Breast epithelium (tissue), 4 donors: ENCODE measurements around the gene PRTFDC1. TPM values are rescaled to one million over a fixed set of nuclear protein-coding genes. Genes with fewer than 3 reads are reported as not detected.
"Not testable (repeated sequence)": the region's sequence is repeated elsewhere in the genome, so short reads cannot be mapped to it uniquely, and the experiment has no call there.

ENCODE experiments used
- DNase-seq, 2 donors: peaks; one replicate each; pipeline ENCODE4 v3.0.0-alpha.2; 2019; ENCODE audit warnings: low spot score in 2 of 2
- H3K27ac ChIP-seq, 2 donors: fragments of 200-600 bp; sonication (generic) in 1 of 2; one replicate each; pipeline ENCODE4 v1.5.1; 2016 to 2019; ENCODE audit warnings: mild to moderate bottlenecking in 1 of 2
- H3K27me3 ChIP-seq, 2 donors: fragments of 200-600 bp; sonication (generic) in 1 of 2; one replicate each; pipeline versions ENCODE4 v1.5.1 to v1.6.0; 2017 to 2019; ENCODE audit warnings: control low read depth in 1 of 2, mild to moderate bottlenecking in 1 of 2
- H3K36me3 ChIP-seq: fragments of 200-600 bp; one replicate; pipeline ENCODE4 v1.5.1; 2019
- H3K4me1 ChIP-seq, 2 donors: fragments of 200-600 bp; sonication (generic); one replicate each; pipeline ENCODE4 v1.5.1; 2016 to 2019; ENCODE audit warnings: control low read depth in 1 of 2
- H3K4me3 ChIP-seq, 3 donors: fragments of 200-600 bp; sonication (generic); 1 replicate in 2 of 3; 2 replicates in 1 of 3; pipeline ENCODE4 v1.5.1; 2016 to 2019; ENCODE audit warnings: mild to moderate bottlenecking in 3 of 3, moderate library complexity in 2 of 3
- H3K9me3 ChIP-seq, 2 donors: fragments of 200-600 bp; sonication (generic) in 1 of 2; one replicate each; pipeline ENCODE4 v1.5.1; 2016 to 2019; ENCODE audit warnings: control low read depth in 1 of 2
- POLR2A ChIP-seq: fragments of 450-650 bp; IDR thresholded peaks from one replicate; pipeline ENCODE4 v1.6.1; 2016; ENCODE audit warnings: antibody characterized with exemption, mild to moderate bottlenecking, moderate library complexity
- POLR2AphosphoS5 ChIP-seq, 3 donors: sonication (generic); formaldehyde crosslinking; IDR thresholded peaks; one replicate each; pipeline ENCODE4 v1.6.1; 2017; ENCODE audit warnings: antibody characterized with exemption in 3 of 3
- intact Hi-C: fragments of 100-400 bp; cut with DNase I; formaldehyde crosslinking; loops from one replicate; pipeline ENCODE4 v1.15.1; 2023; ENCODE audit warnings: low total_unique reads
- total RNA-seq, 3 donors: library from RNA; depleted of rRNA; stranded (reverse); fragments of >200 nt; gene quantifications; one replicate each; pipeline ENCODE4 v1.1.0, GENCODE V29; 2016
- TF ChIP-seq, protein P1 (sequence below), 3 donors: fragments of 450-650 bp; IDR thresholded peaks; one replicate each; pipeline ENCODE4 v1.5.1; 2016 to 2017; ENCODE audit warnings: antibody characterized with exemption in 3 of 3, mild to moderate bottlenecking in 3 of 3, moderate library complexity in 3 of 3

PRTFDC1 gene
- total RNA-seq, 3 donors from 2014 or later, result 2.6 to 6.6 (median 3.3) TPM

DNA sequence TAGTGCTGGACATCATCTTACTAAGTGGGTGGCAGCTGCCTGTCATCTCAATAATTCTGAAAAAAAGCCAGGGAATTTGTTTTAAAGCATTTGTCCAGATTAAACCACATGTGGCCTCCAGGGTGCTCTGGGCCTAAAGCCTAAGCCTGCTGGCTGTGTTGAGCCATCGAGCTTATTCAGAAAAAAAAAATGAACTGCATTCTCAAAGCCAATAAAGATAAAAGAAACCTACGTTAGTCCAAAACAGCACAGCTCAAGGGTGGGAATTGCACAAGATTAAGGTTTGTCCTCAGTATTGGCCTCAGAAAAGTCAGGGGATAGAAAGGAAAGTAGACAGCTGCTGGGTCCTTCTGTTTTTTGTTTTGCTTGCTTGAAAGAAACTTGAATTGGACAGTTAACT, 22.6 kb upstream of the PRTFDC1 start:
- no peak for DNase-seq
- TF ChIP-seq POLR2A (no peak), POLR2AphosphoS5 (IDR thresholded peaks at IDR 0.05) (peak in 2 of 3 donors; percentile 50 to 71)
- TF ChIP-seq, protein P1, sequence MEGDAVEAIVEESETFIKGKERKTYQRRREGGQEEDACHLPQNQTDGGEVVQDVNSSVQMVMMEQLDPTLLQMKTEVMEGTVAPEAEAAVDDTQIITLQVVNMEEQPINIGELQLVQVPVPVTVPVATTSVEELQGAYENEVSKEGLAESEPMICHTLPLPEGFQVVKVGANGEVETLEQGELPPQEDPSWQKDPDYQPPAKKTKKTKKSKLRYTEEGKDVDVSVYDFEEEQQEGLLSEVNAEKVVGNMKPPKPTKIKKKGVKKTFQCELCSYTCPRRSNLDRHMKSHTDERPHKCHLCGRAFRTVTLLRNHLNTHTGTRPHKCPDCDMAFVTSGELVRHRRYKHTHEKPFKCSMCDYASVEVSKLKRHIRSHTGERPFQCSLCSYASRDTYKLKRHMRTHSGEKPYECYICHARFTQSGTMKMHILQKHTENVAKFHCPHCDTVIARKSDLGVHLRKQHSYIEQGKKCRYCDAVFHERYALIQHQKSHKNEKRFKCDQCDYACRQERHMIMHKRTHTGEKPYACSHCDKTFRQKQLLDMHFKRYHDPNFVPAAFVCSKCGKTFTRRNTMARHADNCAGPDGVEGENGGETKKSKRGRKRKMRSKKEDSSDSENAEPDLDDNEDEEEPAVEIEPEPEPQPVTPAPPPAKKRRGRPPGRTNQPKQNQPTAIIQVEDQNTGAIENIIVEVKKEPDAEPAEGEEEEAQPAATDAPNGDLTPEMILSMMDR (IDR thresholded peaks at IDR 0.05), result no peak
- Histone ChIP-seq H3K4me1 (no peaks in the 10 kb centered on the region), H3K27me3 (no peaks in the 10 kb centered on the region), H3K4me3 (no peak overlapping the region), H3K9me3 (no peaks in the 10 kb centered on the region), H3K27ac (peak overlapping the region; percentile 68 to 73), H3K36me3 (no peaks in the 10 kb centered on the region)
- intact Hi-C loops, result no loop called here

DNA sequence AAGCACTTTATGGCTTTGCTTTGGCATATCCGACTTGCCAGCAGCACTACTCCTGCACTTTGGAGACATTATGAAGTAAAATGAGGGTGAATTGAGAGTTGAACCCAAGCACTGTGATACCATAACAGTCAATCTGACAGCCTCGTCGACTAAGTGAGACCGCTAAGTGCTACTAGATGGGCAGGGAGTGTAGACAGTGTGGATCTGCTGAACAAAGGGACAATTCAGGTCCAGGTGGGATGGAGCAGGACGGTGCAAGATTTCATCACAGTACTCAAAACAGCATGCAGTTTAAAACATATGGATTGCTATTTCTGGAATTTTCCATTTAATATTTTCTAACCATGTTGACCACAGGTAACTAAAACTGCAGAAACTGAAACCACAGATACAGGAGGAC, 20.8 kb upstream of the PRTFDC1 start:
- Histone ChIP-seq H3K27ac (no peak overlapping the region), H3K4me1 (no peaks in the 10 kb centered on the region), H3K36me3 (no peaks in the 10 kb centered on the region), H3K27me3 (no peaks in the 10 kb centered on the region), H3K9me3 (no peaks in the 10 kb centered on the region), H3K4me3 (no peak overlapping the region)
- TF ChIP-seq, protein P1 (IDR thresholded peaks at IDR 0.05), result no peak
- no peak for TF ChIP-seq POLR2A
- TF ChIP-seq POLR2AphosphoS5 (IDR thresholded peaks at IDR 0.05), result no peak
- no peak for DNase-seq
- intact Hi-C loops, result no loop called here

DNA sequence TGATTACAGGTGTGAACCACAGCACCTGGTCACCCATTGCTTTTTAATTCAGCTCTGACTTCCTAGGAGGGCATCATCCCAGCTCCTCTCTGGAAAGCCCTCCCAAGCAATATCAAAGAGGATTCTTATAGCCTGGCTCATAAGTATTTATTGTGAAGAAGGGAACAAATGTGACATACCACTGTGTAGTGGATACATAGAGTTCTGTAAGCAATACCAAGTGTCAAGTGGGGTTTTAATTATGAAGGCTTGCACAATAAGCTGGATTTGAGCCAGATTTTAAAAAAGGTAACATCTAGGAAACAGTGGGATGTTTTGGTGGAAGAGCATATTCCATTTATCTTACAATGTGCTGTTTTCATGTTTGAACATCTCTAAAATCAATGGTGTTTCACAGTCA, 19.0 kb upstream of the PRTFDC1 start:
- Histone ChIP-seq H3K36me3 (no peaks in the 10 kb centered on the region), H3K4me1 (no peaks in the 10 kb centered on the region), H3K27me3 (no peaks in the 10 kb centered on the region), H3K9me3 (no peaks in the 10 kb centered on the region), H3K4me3 (no peak overlapping the region), H3K27ac (no peak overlapping the region)
- TF ChIP-seq, protein P1 (IDR thresholded peaks at IDR 0.05), result no peak
- TF ChIP-seq POLR2A, result no peak
- TF ChIP-seq POLR2AphosphoS5 (IDR thresholded peaks at IDR 0.05), result no peak
- no peak for DNase-seq
- intact Hi-C loops, result no loop called here

DNA sequence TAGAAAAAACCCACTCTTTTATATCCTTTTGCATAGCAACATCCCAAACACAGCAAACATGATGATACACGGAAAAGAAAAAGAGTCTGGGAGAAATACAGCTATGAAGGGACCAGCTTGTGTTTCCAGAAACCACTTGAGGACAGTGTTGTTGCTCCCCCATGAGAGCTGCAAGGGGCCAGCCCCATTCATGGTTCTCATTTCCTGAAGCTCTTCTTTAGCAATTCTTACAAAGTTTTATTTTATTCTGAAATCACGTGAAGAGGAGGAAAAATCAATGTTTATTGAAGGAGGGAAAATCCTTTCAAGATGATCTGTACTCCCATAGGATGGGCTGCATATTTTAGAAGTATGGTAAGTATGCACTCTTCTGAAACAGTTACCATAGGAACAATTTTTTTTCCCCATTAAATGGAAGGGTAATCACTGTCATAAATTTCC, 17.5 kb upstream of the PRTFDC1 start:
- H3K36me3 ChIP-seq, result no peaks in the 10 kb centered on the region

DNA sequence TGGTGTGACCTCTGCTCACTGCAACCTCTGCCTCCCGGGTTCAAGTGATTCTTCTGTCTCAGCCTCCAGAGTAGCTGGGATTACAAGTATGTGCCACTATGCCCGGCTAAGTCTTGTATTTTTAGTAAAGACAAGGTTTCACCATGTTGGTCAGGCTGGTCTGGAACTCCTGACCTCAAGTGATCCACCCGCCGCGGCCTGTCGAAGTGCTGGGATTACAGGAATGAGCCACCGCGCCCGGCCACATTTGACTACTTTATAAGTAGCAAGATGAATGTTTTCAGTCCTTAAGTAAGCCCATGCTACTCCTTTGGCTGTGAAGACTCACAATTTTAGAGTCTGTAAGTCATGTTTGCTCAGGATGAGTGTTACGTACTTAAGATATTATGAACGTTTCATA, 16.5 kb upstream of the PRTFDC1 start:
- DNase-seq, H3K4me3 ChIP-seq, H3K9me3 ChIP-seq, H3K27me3 ChIP-seq, intact Hi-C loops, H3K27ac ChIP-seq, H3K4me1 ChIP-seq, H3K36me3 ChIP-seq: not testable (repeated sequence)

More for the DNA sequence above, 17.5 kb upstream of the PRTFDC1 start:
- Histone ChIP-seq H3K27ac (no peak overlapping the region), H3K9me3 (no peaks in the 10 kb centered on the region), H3K4me3 (no peak overlapping the region), H3K4me1 (no peaks in the 10 kb centered on the region), H3K27me3 (no peaks in the 10 kb centered on the region)
- TF ChIP-seq, protein P1 (IDR thresholded peaks at IDR 0.05), result no peak
- TF ChIP-seq POLR2AphosphoS5 (IDR thresholded peaks at IDR 0.05) (no peak), POLR2A (no peak)
- DNase-seq, result no peak
- intact Hi-C loops, result no loop called here

DNA sequence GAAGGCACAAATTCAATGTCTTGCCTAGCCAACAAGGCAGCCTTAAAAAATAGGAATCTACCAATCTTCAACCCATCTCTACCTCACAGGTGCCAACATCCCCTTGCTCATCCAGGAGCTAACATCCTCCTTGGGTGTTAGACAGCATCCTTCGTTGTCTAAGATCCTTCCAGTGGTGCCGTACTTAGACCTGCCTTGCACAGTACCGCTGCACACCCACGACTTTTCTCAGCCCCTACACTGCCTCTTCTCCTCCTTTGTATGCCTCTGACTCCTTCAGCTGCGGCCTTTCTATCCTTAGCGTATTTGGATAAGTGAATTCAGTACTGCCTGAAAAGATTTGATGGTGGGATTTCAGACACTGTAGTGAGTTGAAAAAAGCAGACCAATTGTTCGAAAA, 15.9 kb upstream of the PRTFDC1 start:
- H3K4me3 ChIP-seq, result no peak overlapping the region
- no peak for DNase-seq

More for the DNA sequence above, 15.9 kb upstream of the PRTFDC1 start:
- no peak for TF ChIP-seq POLR2AphosphoS5 (IDR thresholded peaks at IDR 0.05)
- TF ChIP-seq, protein P1 (IDR thresholded peaks at IDR 0.05), result no peak
- no peak for TF ChIP-seq POLR2A
- Histone ChIP-seq H3K9me3 (no peaks in the 10 kb centered on the region), H3K27me3 (no peaks in the 10 kb centered on the region), H3K36me3 (no peaks in the 10 kb centered on the region), H3K27ac (no peak overlapping the region), H3K4me1 (no peaks in the 10 kb centered on the region)
- intact Hi-C loops, result no loop called here
